ENCODE measurements around the gene CHST5. TPM values are rescaled to one million over a fixed set of nuclear protein-coding genes. Genes with fewer than 3 reads are reported as not detected.

The CHST5 gene
- total and polyA plus RNA-seq, 2 of the 13 experiments (the other 11 are each of a cell fraction or from before 2014, with no cell fraction given), result 0.05 TPM; not detected in 1

DNA sequence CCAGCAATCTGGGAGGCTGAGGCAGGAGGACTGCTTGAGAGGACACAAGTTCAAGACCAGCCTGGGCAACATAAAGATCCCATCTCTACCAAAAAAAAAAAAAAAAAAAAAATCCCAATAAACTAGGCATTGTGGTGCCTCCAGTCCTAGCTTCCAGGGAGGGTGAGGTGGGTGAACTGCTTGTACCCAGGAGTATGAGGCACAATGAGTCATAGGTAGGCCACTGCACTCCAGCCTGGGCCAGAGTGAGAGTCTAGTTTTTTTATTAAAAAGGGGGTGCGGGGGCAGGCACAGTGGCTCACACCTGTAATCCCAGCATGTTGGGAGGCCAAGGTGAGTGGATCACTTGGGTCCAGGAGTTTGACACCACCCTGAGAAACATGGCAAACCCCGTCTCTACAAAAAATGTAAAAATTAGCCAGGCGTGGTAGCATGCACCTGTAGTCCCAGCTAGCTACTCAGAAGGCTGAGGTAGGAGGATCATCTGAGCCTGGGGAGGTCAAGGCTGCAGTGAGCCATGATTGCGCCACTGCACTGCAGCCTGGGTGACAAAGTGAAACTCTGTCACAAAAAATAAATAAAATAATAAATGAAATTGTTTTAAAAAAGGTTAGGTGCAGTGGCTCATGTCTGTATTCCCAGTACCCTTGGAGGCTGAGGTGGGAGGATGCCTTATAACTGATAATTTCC lies 32.8 kb downstream of the CHST5 start:
- H4K20me1 ChIP-seq (ENCODE audit: insufficient read depth, low read length), result no peaks in the 10 kb centered on the region
- intact Hi-C loops (cut with micrococcal nuclease; ENCODE audit: unreplicated experiment) (loop anchor here (1.0 kb wide), 1 partner anchor 15 kb away; no protein-coding TSS in a partner anchor), in situ Hi-C loops (cut with HindIII; ENCODE audit: extremely low pct_ligation_motif_present, low pct_unique_long_range_greater_than_20kb) (no loop called here)
- H3K4me1 ChIP-seq (ENCODE audit: insufficient read depth, low read length), result peaks cover 56% of the 10 kb centered on the region
- FAIRE-seq (no peak), DNase-seq (ENCODE audit: low spot score) (no peak), ATAC-seq (no peak)
- no peaks in the 10 kb centered on the region for H3K36me3 ChIP-seq (replicated peaks in 1 of 2; ENCODE audit: control insufficient read depth in 1 of 2, insufficient read depth in 2 of 2, low read length in 2 of 2)
- H3K4me3 ChIP-seq (replicated peaks in 1 of 3; ENCODE audit: insufficient read depth in 1 of 3, low read depth in 2 of 3, low read length in 3 of 3), result no peak overlapping the region
- POLR2A ChIA-PET, result interaction anchor here (0.7 to 1.4 kb wide), 2 partner anchors 13 to 14 kb away, joined by 3 read pairs; no protein-coding TSS in a partner anchor
- H3K27ac ChIP-seq (ENCODE audit: extremely low read length, insufficient read depth, low read length), result no peak overlapping the region
- CTCF ChIA-PET (ENCODE audit: low intra/inter-chr PET ratio, low total read pairs), result no interaction called here
- H3K4me2 ChIP-seq (ENCODE audit: low read depth, low read length), result no peak overlapping the region
- no TSS peak for BruUV-seq (replicated peaks)
- H3K27me3 ChIP-seq (ENCODE audit: control insufficient read depth in 1 of 2, insufficient read depth in 2 of 2, low read length in 2 of 2), result peaks cover 0 to 14% of the 10 kb centered on the region in 2 experiments; a peak in 3 of 5 replicates
- H3K9ac ChIP-seq (ENCODE audit: insufficient read depth, low read depth, low read length), result no peak overlapping the region
- H3K79me2 ChIP-seq (ENCODE audit: insufficient read depth, low read length), result no peaks in the 10 kb centered on the region
- no peaks in the 10 kb centered on the region for H3K9me3 ChIP-seq (ENCODE audit: low read length)
- WGBS (ENCODE audit: low lambda C conversion rate), result 30% methylated on average over 4 of the region's 4 CpGs
- H2AFZ ChIP-seq (ENCODE audit: low read length), result no peak overlapping the region
- peak; percentile 46 for TF ChIP-seq FOSL2 (CRISPR knock-in tag; IDR thresholded peaks at IDR 0.05)
- TF ChIP-seq ZNF235 (CRISPR knock-in tag; IDR thresholded peaks at IDR 0.05; ENCODE audit: borderline replicate concordance), result no peak
- TF ChIP-seq, protein P1, sequence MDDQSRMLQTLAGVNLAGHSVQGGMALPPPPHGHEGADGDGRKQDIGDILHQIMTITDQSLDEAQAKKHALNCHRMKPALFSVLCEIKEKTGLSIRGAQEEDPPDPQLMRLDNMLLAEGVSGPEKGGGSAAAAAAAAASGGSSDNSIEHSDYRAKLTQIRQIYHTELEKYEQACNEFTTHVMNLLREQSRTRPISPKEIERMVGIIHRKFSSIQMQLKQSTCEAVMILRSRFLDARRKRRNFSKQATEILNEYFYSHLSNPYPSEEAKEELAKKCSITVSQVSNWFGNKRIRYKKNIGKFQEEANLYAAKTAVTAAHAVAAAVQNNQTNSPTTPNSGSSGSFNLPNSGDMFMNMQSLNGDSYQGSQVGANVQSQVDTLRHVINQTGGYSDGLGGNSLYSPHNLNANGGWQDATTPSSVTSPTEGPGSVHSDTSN (CRISPR knock-in tag; IDR thresholded peaks at IDR 0.05; ENCODE audit: borderline replicate concordance), result no peak
- TF ChIP-seq, protein P2, sequence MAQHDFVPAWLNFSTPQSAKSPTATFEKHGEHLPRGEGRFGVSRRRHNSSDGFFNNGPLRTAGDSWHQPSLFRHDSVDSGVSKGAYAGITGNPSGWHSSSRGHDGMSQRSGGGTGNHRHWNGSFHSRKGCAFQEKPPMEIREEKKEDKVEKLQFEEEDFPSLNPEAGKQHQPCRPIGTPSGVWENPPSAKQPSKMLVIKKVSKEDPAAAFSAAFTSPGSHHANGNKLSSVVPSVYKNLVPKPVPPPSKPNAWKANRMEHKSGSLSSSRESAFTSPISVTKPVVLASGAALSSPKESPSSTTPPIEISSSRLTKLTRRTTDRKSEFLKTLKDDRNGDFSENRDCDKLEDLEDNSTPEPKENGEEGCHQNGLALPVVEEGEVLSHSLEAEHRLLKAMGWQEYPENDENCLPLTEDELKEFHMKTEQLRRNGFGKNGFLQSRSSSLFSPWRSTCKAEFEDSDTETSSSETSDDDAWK (CRISPR knock-in tag; IDR thresholded peaks at IDR 0.05), result no peak
- TF ChIP-seq, protein P3, sequence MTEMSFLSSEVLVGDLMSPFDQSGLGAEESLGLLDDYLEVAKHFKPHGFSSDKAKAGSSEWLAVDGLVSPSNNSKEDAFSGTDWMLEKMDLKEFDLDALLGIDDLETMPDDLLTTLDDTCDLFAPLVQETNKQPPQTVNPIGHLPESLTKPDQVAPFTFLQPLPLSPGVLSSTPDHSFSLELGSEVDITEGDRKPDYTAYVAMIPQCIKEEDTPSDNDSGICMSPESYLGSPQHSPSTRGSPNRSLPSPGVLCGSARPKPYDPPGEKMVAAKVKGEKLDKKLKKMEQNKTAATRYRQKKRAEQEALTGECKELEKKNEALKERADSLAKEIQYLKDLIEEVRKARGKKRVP (CRISPR knock-in tag; IDR thresholded peaks at IDR 0.05), result no peak
- TF ChIP-seq, protein P4, sequence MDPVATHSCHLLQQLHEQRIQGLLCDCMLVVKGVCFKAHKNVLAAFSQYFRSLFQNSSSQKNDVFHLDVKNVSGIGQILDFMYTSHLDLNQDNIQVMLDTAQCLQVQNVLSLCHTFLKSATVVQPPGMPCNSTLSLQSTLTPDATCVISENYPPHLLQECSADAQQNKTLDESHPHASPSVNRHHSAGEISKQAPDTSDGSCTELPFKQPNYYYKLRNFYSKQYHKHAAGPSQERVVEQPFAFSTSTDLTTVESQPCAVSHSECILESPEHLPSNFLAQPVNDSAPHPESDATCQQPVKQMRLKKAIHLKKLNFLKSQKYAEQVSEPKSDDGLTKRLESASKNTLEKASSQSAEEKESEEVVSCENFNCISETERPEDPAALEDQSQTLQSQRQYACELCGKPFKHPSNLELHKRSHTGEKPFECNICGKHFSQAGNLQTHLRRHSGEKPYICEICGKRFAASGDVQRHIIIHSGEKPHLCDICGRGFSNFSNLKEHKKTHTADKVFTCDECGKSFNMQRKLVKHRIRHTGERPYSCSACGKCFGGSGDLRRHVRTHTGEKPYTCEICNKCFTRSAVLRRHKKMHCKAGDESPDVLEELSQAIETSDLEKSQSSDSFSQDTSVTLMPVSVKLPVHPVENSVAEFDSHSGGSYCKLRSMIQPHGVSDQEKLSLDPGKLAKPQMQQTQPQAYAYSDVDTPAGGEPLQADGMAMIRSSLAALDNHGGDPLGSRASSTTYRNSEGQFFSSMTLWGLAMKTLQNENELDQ (CRISPR knock-in tag; IDR thresholded peaks at IDR 0.05; ENCODE audit: borderline replicate concordance), result no peak
- peak; percentile 48; the same call in 1 of the 2 replicates for TF ChIP-seq CEBPB (IDR thresholded peaks at IDR 0.05; ENCODE audit: borderline replicate concordance, low read depth, low read length)
- TF ChIP-seq, protein P5, sequence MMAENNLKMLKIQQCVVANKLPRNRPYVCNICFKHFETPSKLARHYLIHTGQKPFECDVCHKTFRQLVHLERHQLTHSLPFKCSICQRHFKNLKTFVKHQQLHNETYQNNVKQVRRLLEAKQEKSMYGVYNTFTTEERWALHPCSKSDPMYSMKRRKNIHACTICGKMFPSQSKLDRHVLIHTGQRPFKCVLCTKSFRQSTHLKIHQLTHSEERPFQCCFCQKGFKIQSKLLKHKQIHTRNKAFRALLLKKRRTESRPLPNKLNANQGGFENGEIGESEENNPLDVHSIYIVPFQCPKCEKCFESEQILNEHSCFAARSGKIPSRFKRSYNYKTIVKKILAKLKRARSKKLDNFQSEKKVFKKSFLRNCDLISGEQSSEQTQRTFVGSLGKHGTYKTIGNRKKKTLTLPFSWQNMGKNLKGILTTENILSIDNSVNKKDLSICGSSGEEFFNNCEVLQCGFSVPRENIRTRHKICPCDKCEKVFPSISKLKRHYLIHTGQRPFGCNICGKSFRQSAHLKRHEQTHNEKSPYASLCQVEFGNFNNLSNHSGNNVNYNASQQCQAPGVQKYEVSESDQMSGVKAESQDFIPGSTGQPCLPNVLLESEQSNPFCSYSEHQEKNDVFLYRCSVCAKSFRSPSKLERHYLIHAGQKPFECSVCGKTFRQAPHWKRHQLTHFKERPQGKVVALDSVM (CRISPR knock-in tag; IDR thresholded peaks at IDR 0.05), result peak; percentile 81
- TF ChIP-seq, protein P6, sequence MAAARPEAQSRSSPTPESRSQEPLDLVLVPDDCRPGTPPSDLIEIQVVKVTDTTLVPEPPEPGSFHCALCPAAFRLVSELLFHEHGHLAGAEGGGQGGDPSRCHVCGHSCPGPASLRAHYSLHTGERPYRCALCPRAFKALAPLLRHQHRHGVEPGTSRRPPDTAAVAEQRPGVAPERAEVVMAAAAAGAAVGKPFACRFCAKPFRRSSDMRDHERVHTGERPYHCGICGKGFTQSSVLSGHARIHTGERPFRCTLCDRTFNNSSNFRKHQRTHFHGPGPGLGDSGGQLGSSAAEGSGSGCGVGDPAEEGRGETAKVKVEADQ (CRISPR knock-in tag; IDR thresholded peaks at IDR 0.05; ENCODE audit: borderline replicate concordance), result no peak
- no peak for TF ChIP-seq ZNF354B (CRISPR knock-in tag; IDR thresholded peaks at IDR 0.05)
- no peak for TF ChIP-seq ZNF546 (CRISPR knock-in tag; conservative IDR thresholded peaks at IDR 0.05)
- TF ChIP-seq PITX1 (CRISPR knock-in tag; IDR thresholded peaks at IDR 0.05), result no peak
- no peak for TF ChIP-seq SALL1 (CRISPR knock-in tag; IDR thresholded peaks at IDR 0.05)
- no peak for TF ChIP-seq GATAD2A (CRISPR knock-in tag; IDR thresholded peaks at IDR 0.05)

Measured in HepG2 (cell line).